SK-N-SH (cell line): ENCODE measurements around the gene SFSWAP. TPM values are rescaled to one million over a fixed set of nuclear protein-coding genes. Genes with fewer than 3 reads are reported as not detected.
"Not testable (repeated sequence)": the region's sequence is repeated elsewhere in the genome, so short reads cannot be mapped to it uniquely, and the experiment has no call there.

Experiments used
- CTCF ChIA-PET: fragments of 300-600, 350-600 bp; formaldehyde crosslinking; extraction: SDS; loops from one replicate; lab custom pipeline; 2021; lab: Yijun Ruan, JAX
- POLR2A ChIA-PET: fragments of 350-600 bp; sonication (Branson Sonifier 250); formaldehyde crosslinking; extraction: SDS; loops from one replicate; lab custom pipeline; 2020; ENCODE audit warnings: antibody characterized with exemption, inconsistent platforms; lab: Yijun Ruan, JAX
- DNase-seq: peaks from one replicate; pipeline ENCODE4 v3.0.0; 2012
- H2AFZ ChIP-seq: fragments of 200-600 bp; sonication (generic); 2 replicates; pipeline ENCODE4 v1.8.1; 2016; ENCODE audit warnings: antibody characterized with exemption, mild to moderate bottlenecking, low read depth
- H3F3A ChIP-seq: fragments of 200-600 bp; sonication (generic); replicated peaks from 2 replicates; pipeline ENCODE3; 2016; ENCODE audit warnings: antibody characterized with exemption, mild to moderate bottlenecking; ENCODE audit not compliant: insufficient read depth
- H3K27ac ChIP-seq, 2 experiments: fragments of 200-500 bp in 1 of 2; fragments of 200-600 bp in 1 of 2; sonication (Bioruptor generic) in 1 of 2; sonication (generic), shearing (Covaris generic) in 1 of 2; 2 replicates each; pipeline versions ENCODE4 v1.5.1 to v1.6.1; 2014 to 2016; ENCODE audit warnings: low read depth in 2 of 2, inconsistent platforms in 1 of 2, low read length in 1 of 2, mild to moderate bottlenecking in 1 of 2, mixed read lengths in 1 of 2
- H3K27me3 ChIP-seq: fragments of 200-600 bp; sonication (generic), shearing (Covaris generic); 2 replicates; pipeline ENCODE4 v1.6.1; 2016; ENCODE audit warnings: mixed run types; ENCODE audit not compliant: insufficient read depth
- H3K36me3 ChIP-seq, 2 experiments: fragments of 200-500 bp in 1 of 2; fragments of 200-600 bp in 1 of 2; sonication (Bioruptor generic) in 1 of 2; sonication (generic) in 1 of 2; replicated peaks in 1 of 2; 2 replicates each; pipeline versions ENCODE3 to v1.5.1; 2014 to 2016; ENCODE audit warnings: low read length in 1 of 2, mild to moderate bottlenecking in 1 of 2; ENCODE audit not compliant: insufficient read depth in 2 of 2, control insufficient read depth in 1 of 2
- H3K4me1 ChIP-seq, 2 experiments: fragments of 200-500 bp in 1 of 2; fragments of 200-600 bp in 1 of 2; sonication (Bioruptor generic) in 1 of 2; sonication (generic), shearing (Covaris generic) in 1 of 2; 2 replicates each; pipeline versions ENCODE4 v1.5.1 to v1.6.1; 2014 to 2016; ENCODE audit warnings: low read depth in 1 of 2, low read length in 1 of 2, mixed run types in 1 of 2; ENCODE audit not compliant: insufficient read depth in 2 of 2, control insufficient read depth in 1 of 2
- H3K4me2 ChIP-seq: fragments of 200-600 bp; sonication (generic), shearing (Covaris generic); 2 replicates; pipeline ENCODE4 v1.6.1; 2017; ENCODE audit warnings: mixed run types
- H3K4me3 ChIP-seq, 2 experiments: fragments of 200-500 bp in 1 of 2; fragments of 200-600 bp in 1 of 2; sonication (Bioruptor generic) in 1 of 2; sonication (generic), shearing (Covaris generic) in 1 of 2; 2 replicates each; pipeline versions ENCODE4 v1.5.1 to v1.8.1; 2014 to 2016; ENCODE audit warnings: low read depth in 2 of 2, inconsistent platforms in 1 of 2, low read length in 1 of 2, mild to moderate bottlenecking in 1 of 2, mixed read lengths in 1 of 2, moderate library complexity in 1 of 2
- H3K79me2 ChIP-seq: fragments of 200-600 bp; sonication (generic); 2 replicates; pipeline ENCODE4 v1.8.1; 2017; ENCODE audit warnings: mild to moderate bottlenecking; ENCODE audit not compliant: insufficient read depth
- H3K9ac ChIP-seq: fragments of 200-600 bp; sonication (generic); 2 replicates; pipeline ENCODE4 v1.6.1; 2017; ENCODE audit warnings: mixed run types
- H3K9me2 ChIP-seq: fragments of 200-600 bp; sonication (generic); 2 replicates; pipeline ENCODE4 v1.6.1; 2017; ENCODE audit warnings: mixed run types
- H3K9me3 ChIP-seq: fragments of 200-600 bp; sonication (generic); 2 replicates; pipeline ENCODE4 v1.6.1; 2017; ENCODE audit warnings: mixed run types, mild to moderate bottlenecking, moderate library complexity
- H4K20me1 ChIP-seq: fragments of 200-600 bp; sonication (generic); 2 replicates; pipeline ENCODE4 v1.6.1; 2017; ENCODE audit warnings: mild to moderate bottlenecking, mixed run types; ENCODE audit not compliant: insufficient read depth
- CTCF ChIP-seq: fragments of 200-600 bp; sonication (generic); IDR thresholded peaks from 2 replicates; pipeline ENCODE4 v1.6.1; 2017; ENCODE audit warnings: antibody characterized with exemption, mild to moderate bottlenecking, moderate library complexity
- FOSL2 ChIP-seq: IDR thresholded peaks from 2 replicates; pipeline ENCODE4 v1.4.0; 2012; ENCODE audit warnings: low read depth, mild to moderate bottlenecking, moderate library complexity, borderline replicate concordance
- GABPA ChIP-seq: IDR thresholded peaks from 2 replicates; pipeline ENCODE4 v1.4.0; 2012; ENCODE audit warnings: low read depth, mild to moderate bottlenecking
- IRF3 ChIP-seq: fragments of 150-350 bp; IDR thresholded peaks from 2 replicates; pipeline ENCODE4 v1.6.1; 2016; ENCODE audit warnings: mild to moderate bottlenecking, low read depth, low read length
- JUND ChIP-seq: IDR thresholded peaks from 2 replicates; pipeline ENCODE4 v1.4.0; 2012
- POLR2AphosphoS5 ChIP-seq: IDR thresholded peaks from 2 replicates; pipeline ENCODE4 v1.6.1; 2012; ENCODE audit warnings: low read depth, low read length
- RAD21 ChIP-seq: IDR thresholded peaks from 2 replicates; pipeline ENCODE4 v1.6.1; 2012; ENCODE audit warnings: mild to moderate bottlenecking, low read length
- RXRA ChIP-seq: IDR thresholded peaks from 2 replicates; pipeline ENCODE4 v1.4.0; 2012; ENCODE audit warnings: low read depth, mild to moderate bottlenecking, borderline replicate concordance
- SIN3A ChIP-seq: IDR thresholded peaks from 2 replicates; pipeline ENCODE4 v1.6.1; 2012; ENCODE audit warnings: low read depth, mild to moderate bottlenecking, low read length, moderate library complexity, borderline replicate concordance
- TAF1 ChIP-seq: IDR thresholded peaks from 2 replicates; pipeline ENCODE4 v1.6.1; 2012; ENCODE audit warnings: low read depth, mild to moderate bottlenecking, low read length, moderate library complexity, borderline replicate concordance
- USF1 ChIP-seq: IDR thresholded peaks from 2 replicates; pipeline ENCODE4 v1.4.0; 2012; ENCODE audit warnings: low read depth, borderline replicate concordance
- USF2 ChIP-seq: fragments of 150-350 bp; IDR thresholded peaks from 2 replicates; pipeline ENCODE4 v1.6.1; 2017; ENCODE audit warnings: antibody characterized with exemption, low read length, low read depth, borderline replicate concordance
- WGBS: methylation state at CpG from one replicate; pipeline ENCODE4 v1.1.6; 2017; ENCODE audit warnings: low lambda C conversion rate; 5-methylcytosine and 5-hydroxymethylcytosine counted together
- polyA plus RNA-seq, 3 experiments: library from polyadenylated mRNA; depleted of rRNA; stranded (reverse); fragments of >200 nt; gene quantifications; 2 replicates each; pipeline ENCODE4 v1.2.3, GENCODE V29; 2012

The SFSWAP gene
- polyA plus RNA-seq, 1 of the 3 experiments (the other 2 are of a cell fraction): 27.9 TPM

GRCh38 chr12:131676544-131676943, 34.3 kb upstream of the SFSWAP start:
- CTCF ChIA-PET: no interaction called here
- H3F3A ChIP-seq: no peaks in the 10 kb centered on the region
- 67% methylated on average over 7 of the region's 7 CpGs for whole genome bisulfite sequencing

GRCh38 chr12:131677067-131677466, 33.8 kb upstream of the SFSWAP start:
- H4K20me1 ChIP-seq, H3K4me1 ChIP-seq, H3K27me3 ChIP-seq, DNase-seq, H3K9ac ChIP-seq, H3K9me2 ChIP-seq, H3K27ac ChIP-seq, H2AFZ ChIP-seq, H3K4me2 ChIP-seq, H3F3A ChIP-seq, H3K36me3 ChIP-seq, H3K9me3 ChIP-seq, POLR2A ChIA-PET, H3K4me3 ChIP-seq, CTCF ChIA-PET, H3K79me2 ChIP-seq: not testable (repeated sequence)
- WGBS: 20% methylated on average over 1 of the region's 6 CpGs

More at GRCh38 chr12:131676544-131676943, 34.3 kb upstream of the SFSWAP start:
- TF ChIP-seq IRF3 (no peak), FOSL2 (no peak), CTCF (no peak)
- Histone ChIP-seq H3K9me3 (no peaks in the 10 kb centered on the region), H3K27me3 (no peaks in the 10 kb centered on the region), H3K36me3 (no peaks in the 10 kb centered on the region), H3K9me2 (no peaks in the 10 kb centered on the region), H3K4me2 (no peak overlapping the region), H3K9ac (no peak overlapping the region), H2AFZ (no peak overlapping the region), H3K27ac (no peak overlapping the region), H3K4me1 (no peaks in the 10 kb centered on the region; a peak in 1 of 4 replicates), H3K4me3 (no peak overlapping the region), H4K20me1 (no peaks in the 10 kb centered on the region), H3K79me2 (no peaks in the 10 kb centered on the region)
- POLR2A ChIA-PET: no interaction called here
- DNase-seq: no peak

GRCh38 chr12:131677699-131678098, 33.2 kb upstream of the SFSWAP start:
- ChIA-PET CTCF (no interaction called here), POLR2A (no interaction called here)
- H3K36me3 ChIP-seq: no peaks in the 10 kb centered on the region
- no peaks in the 10 kb centered on the region for H3K79me2 ChIP-seq
- no peaks in the 10 kb centered on the region for H3F3A ChIP-seq
- no peak overlapping the region for H3K4me3 ChIP-seq
- no peaks in the 10 kb centered on the region for H3K9me2 ChIP-seq
- no peaks in the 10 kb centered on the region for H4K20me1 ChIP-seq
- whole genome bisulfite sequencing: 44% methylated on average over 12 of the region's 15 CpGs
- no peaks in the 10 kb centered on the region for H3K9me3 ChIP-seq
- TF ChIP-seq RXRA (no peak), SIN3A (no peak), POLR2AphosphoS5 (no peak), RAD21 (no peak), USF2 (no peak), TAF1 (no peak), GABPA (no peak), USF1 (no peak), JUND (no peak)
- H3K4me1 ChIP-seq: no peaks in the 10 kb centered on the region; a peak in 1 of 4 replicates
- H2AFZ ChIP-seq: no peak overlapping the region
- no peak overlapping the region for H3K9ac ChIP-seq
- H3K27ac ChIP-seq: no peak overlapping the region
- no peak for DNase-seq
- H3K27me3 ChIP-seq: no peaks in the 10 kb centered on the region
- no peak overlapping the region for H3K4me2 ChIP-seq
